Measurements from ENCODE around the gene DAGLA.
A peak's percentile ranks its signal among the peaks of the same experiment; 100 is the strongest.

The DAGLA gene

GRCh38 chr11:61742391-61742790 is 62.2 kb downstream of the DAGLA start:
- no peak overlapping the region for H3K4ac ChIP-seq (ENCODE audit: low read depth, low read length)
- no peak overlapping the region for H4K91ac ChIP-seq (ENCODE audit: low read depth, low read length)
- no peaks in the 10 kb centered on the region for H3K27me3 ChIP-seq (ENCODE audit: insufficient read depth, low read length)
- no peaks in the 10 kb centered on the region for H3K9me3 ChIP-seq (ENCODE audit: insufficient read depth, low read depth, low read length)
- no peak overlapping the region for H2AK5ac ChIP-seq (ENCODE audit: low read length)
- no peak overlapping the region for H3K9ac ChIP-seq (ENCODE audit: low read length)
- H3K14ac ChIP-seq (ENCODE audit: low read length): no peak overlapping the region
- no peak overlapping the region for H4K12ac ChIP-seq (ENCODE audit: low read depth, low read length)
- peak overlapping the region; percentile 54 for H3K4me3 ChIP-seq (ENCODE audit: low read depth, low read length)
- H3K18ac ChIP-seq (ENCODE audit: low read length): no peak overlapping the region
- H3K23ac ChIP-seq (ENCODE audit: low read length): no peak overlapping the region
- H3K27ac ChIP-seq (ENCODE audit: low read depth, low read length): no peak overlapping the region
- peaks cover 0 to 2% of the 10 kb centered on the region in 2 experiments for H3K4me1 ChIP-seq (ENCODE audit: control insufficient read depth in 1 of 2, insufficient read depth in 2 of 2, low read length in 2 of 2)
- H3K79me1 ChIP-seq (ENCODE audit: low read length): peaks cover under 1% of the 10 kb centered on the region
- no peak overlapping the region for H4K8ac ChIP-seq (ENCODE audit: low read depth, low read length)
- no peak overlapping the region for H2BK12ac ChIP-seq (ENCODE audit: low read length)
- no peak overlapping the region for H2BK120ac ChIP-seq (ENCODE audit: insufficient read depth, low read length, poor library complexity)
- H3K79me2 ChIP-seq (ENCODE audit: control insufficient read depth, insufficient read depth, low read length, poor library complexity): no peaks in the 10 kb centered on the region
- peaks cover 0 to 6% of the 10 kb centered on the region in 2 experiments for H3K36me3 ChIP-seq (ENCODE audit: control insufficient read depth in 1 of 2, insufficient read depth in 2 of 2, low read length in 2 of 2)
- DNase-seq: no peak
- H2BK5ac ChIP-seq (ENCODE audit: low read depth, low read length, poor library complexity): no peak overlapping the region
- WGBS (ENCODE audit: extremely low coverage, insufficient coverage, insufficient read length): no CpG with 5 or more reads among the region's 7 CpGs
- no peak overlapping the region for H3K4me2 ChIP-seq (ENCODE audit: low read length)
- H2AFZ ChIP-seq (ENCODE audit: insufficient read depth, low read length, poor library complexity): no peak overlapping the region

GRCh38 chr11:61743486-61744095 is 63.4 kb downstream of the DAGLA start:
- Histone ChIP-seq H4K8ac (ENCODE audit: low read depth, low read length) (no peak overlapping the region), H3K4ac (ENCODE audit: low read depth, low read length) (no peak overlapping the region), H2AFZ (ENCODE audit: insufficient read depth, low read length, poor library complexity) (no peak overlapping the region), H3K79me1 (ENCODE audit: low read length) (peaks cover 2% of the 10 kb centered on the region), H3K36me3 (ENCODE audit: control insufficient read depth in 1 of 2, insufficient read depth in 2 of 2, low read length in 2 of 2) (peaks cover 0 to 3% of the 10 kb centered on the region in 2 experiments), H3K9me3 (ENCODE audit: insufficient read depth, low read depth, low read length) (no peaks in the 10 kb centered on the region), H2BK12ac (ENCODE audit: low read length) (no peak overlapping the region), H3K4me3 (ENCODE audit: low read depth, low read length) (no peak overlapping the region), H3K4me1 (ENCODE audit: control insufficient read depth in 1 of 2, insufficient read depth in 2 of 2, low read length in 2 of 2) (peaks cover 0 to 2% of the 10 kb centered on the region in 2 experiments), H3K14ac (ENCODE audit: low read length) (no peak overlapping the region), H3K4me2 (ENCODE audit: low read length) (no peak overlapping the region), H3K27me3 (ENCODE audit: insufficient read depth, low read length) (no peaks in the 10 kb centered on the region), H4K91ac (ENCODE audit: low read depth, low read length) (no peak overlapping the region), H2BK5ac (ENCODE audit: low read depth, low read length, poor library complexity) (no peak overlapping the region), H3K27ac (ENCODE audit: low read depth, low read length) (no peak overlapping the region), H3K23ac (ENCODE audit: low read length) (no peak overlapping the region), H4K12ac (ENCODE audit: low read depth, low read length) (no peak overlapping the region), H3K79me2 (ENCODE audit: control insufficient read depth, insufficient read depth, low read length, poor library complexity) (no peaks in the 10 kb centered on the region), H2BK120ac (ENCODE audit: insufficient read depth, low read length, poor library complexity) (no peak overlapping the region), H2AK5ac (ENCODE audit: low read length) (no peak overlapping the region), H3K9ac (ENCODE audit: low read length) (no peak overlapping the region), H3K18ac (ENCODE audit: low read length) (no peak overlapping the region)
- WGBS (ENCODE audit: extremely low coverage, insufficient coverage, insufficient read length): no CpG with 5 or more reads among the region's 42 CpGs
- DNase-seq: no peak

- Histone ChIP-seq H2AFZ (ENCODE audit: insufficient read depth, low read length, poor library complexity) (no peak overlapping the region), H3K4me1 (ENCODE audit: control insufficient read depth in 1 of 2, insufficient read depth in 2 of 2, low read length in 2 of 2) (peaks cover 0 to 2% of the 10 kb centered on the region in 2 experiments), H4K91ac (ENCODE audit: low read depth, low read length) (no peak overlapping the region), H4K12ac (ENCODE audit: low read depth, low read length) (no peak overlapping the region), H4K8ac (ENCODE audit: low read depth, low read length) (no peak overlapping the region), H3K27ac (ENCODE audit: low read depth, low read length) (no peak overlapping the region), H3K9ac (ENCODE audit: low read length) (no peak overlapping the region), H3K14ac (ENCODE audit: low read length) (no peak overlapping the region), H3K79me1 (ENCODE audit: low read length) (peaks cover 2% of the 10 kb centered on the region), H3K36me3 (ENCODE audit: control insufficient read depth in 1 of 2, insufficient read depth in 2 of 2, low read length in 2 of 2) (peaks cover 0 to 3% of the 10 kb centered on the region in 2 experiments), H2BK120ac (ENCODE audit: insufficient read depth, low read length, poor library complexity) (no peak overlapping the region), H3K23ac (ENCODE audit: low read length) (no peak overlapping the region), H3K4me3 (ENCODE audit: low read depth, low read length) (no peak overlapping the region), H3K4ac (ENCODE audit: low read depth, low read length) (no peak overlapping the region), H3K18ac (ENCODE audit: low read length) (no peak overlapping the region), H3K9me3 (ENCODE audit: insufficient read depth, low read depth, low read length) (no peaks in the 10 kb centered on the region), H2BK12ac (ENCODE audit: low read length) (no peak overlapping the region), H3K79me2 (ENCODE audit: control insufficient read depth, insufficient read depth, low read length, poor library complexity) (no peaks in the 10 kb centered on the region), H3K4me2 (ENCODE audit: low read length) (no peak overlapping the region), H3K27me3 (ENCODE audit: insufficient read depth, low read length) (no peaks in the 10 kb centered on the region), H2AK5ac (ENCODE audit: low read length) (no peak overlapping the region), H2BK5ac (ENCODE audit: low read depth, low read length, poor library complexity) (no peak overlapping the region)
- no CpG with 5 or more reads among the region's 20 CpGs for WGBS (ENCODE audit: extremely low coverage, insufficient coverage, insufficient read length)
- DNase-seq: no peak
These were observed 64.0 kb downstream of the DAGLA start for GRCh38 chr11:61744181-61744580.

GRCh38 chr11:61744609-61745156 is 64.5 kb downstream of the DAGLA start:
- H3K27ac ChIP-seq (ENCODE audit: low read depth, low read length): no peak overlapping the region
- H3K79me1 ChIP-seq (ENCODE audit: low read length): peaks cover 2% of the 10 kb centered on the region
- H3K14ac ChIP-seq (ENCODE audit: low read length): no peak overlapping the region
- H3K9me3 ChIP-seq (ENCODE audit: insufficient read depth, low read depth, low read length): no peaks in the 10 kb centered on the region
- no peak overlapping the region for H2AFZ ChIP-seq (ENCODE audit: insufficient read depth, low read length, poor library complexity)
- H3K27me3 ChIP-seq (ENCODE audit: insufficient read depth, low read length): no peaks in the 10 kb centered on the region
- no peak for DNase-seq
- H2BK120ac ChIP-seq (ENCODE audit: insufficient read depth, low read length, poor library complexity): no peak overlapping the region
- H4K12ac ChIP-seq (ENCODE audit: low read depth, low read length): no peak overlapping the region
- no peak overlapping the region for H3K18ac ChIP-seq (ENCODE audit: low read length)
- no peak overlapping the region for H4K8ac ChIP-seq (ENCODE audit: low read depth, low read length)
- WGBS (ENCODE audit: extremely low coverage, insufficient coverage, insufficient read length): no CpG with 5 or more reads among the region's 10 CpGs
- no peaks in the 10 kb centered on the region for H3K79me2 ChIP-seq (ENCODE audit: control insufficient read depth, insufficient read depth, low read length, poor library complexity)
- H3K9ac ChIP-seq (ENCODE audit: low read length): no peak overlapping the region
- no peak overlapping the region for H3K4ac ChIP-seq (ENCODE audit: low read depth, low read length)
- H2BK12ac ChIP-seq (ENCODE audit: low read length): no peak overlapping the region
- no peak overlapping the region for H3K4me3 ChIP-seq (ENCODE audit: low read depth, low read length)
- peaks cover 0 to 3% of the 10 kb centered on the region in 2 experiments for H3K36me3 ChIP-seq (ENCODE audit: control insufficient read depth in 1 of 2, insufficient read depth in 2 of 2, low read length in 2 of 2)
- H4K91ac ChIP-seq (ENCODE audit: low read depth, low read length): no peak overlapping the region
- H3K23ac ChIP-seq (ENCODE audit: low read length): no peak overlapping the region
- H2AK5ac ChIP-seq (ENCODE audit: low read length): no peak overlapping the region
- H3K4me1 ChIP-seq (ENCODE audit: control insufficient read depth in 1 of 2, insufficient read depth in 2 of 2, low read length in 2 of 2): peaks cover under 1 to 5% of the 10 kb centered on the region in 2 experiments
- no peak overlapping the region for H3K4me2 ChIP-seq (ENCODE audit: low read length)
- no peak overlapping the region for H2BK5ac ChIP-seq (ENCODE audit: low read depth, low read length, poor library complexity)

All from trophoblast cell (in vitro differentiated cells and primary cell).